HEK293T (cell line): Measurements from ENCODE around the gene ANKRD63.

ENCODE experiments used
- ARNT ChIP-seq: fragments of 450-650 bp; IDR thresholded peaks from 2 replicates; pipeline ENCODE4 v1.6.1; 2017; ENCODE audit warnings: mild to moderate bottlenecking
- CTBP1 ChIP-seq: fragments of 450-650 bp; IDR thresholded peaks from 2 replicates; pipeline ENCODE4 v1.6.1; 2016; ENCODE audit warnings: borderline replicate concordance
- L3MBTL2 ChIP-seq: fragments of 450-650 bp; conservative IDR thresholded peaks from 2 replicates; pipeline ENCODE4 v1.6.1; 2016; ENCODE audit warnings: mild to moderate bottlenecking
- NFRKB ChIP-seq: fragments of 450-650 bp; IDR thresholded peaks from 2 replicates; pipeline ENCODE4 v1.6.1; 2016; ENCODE audit warnings: mild to moderate bottlenecking, moderate library complexity
- ZNF384 ChIP-seq: fragments of 450-650 bp; IDR thresholded peaks from 2 replicates; pipeline ENCODE4 v1.6.1; 2016

- TF ChIP-seq L3MBTL2 (no peak), ZNF384 (no peak), CTBP1 (no peak), ARNT (no peak), NFRKB (no peak)
These were observed 15.2 kb downstream of the ANKRD63 start for GRCh38 chr15:40267670-40268069.
